NCI-H69 (cell line): Measurements from ENCODE around the gene TACR1.

ENCODE experiments used
- DNase-seq: peaks from one replicate; lab custom pipeline; 2025; lab: John Stamatoyannopoulos, UW

TACR1 gene

GRCh38 chr2:75020476-75020875, 178.8 kb downstream of the TACR1 start:
- DNase-seq: no peak

GRCh38 chr2:75019790-75020189, 179.5 kb downstream of the TACR1 start:
- no peak for DNase-seq

GRCh38 chr2:75018162-75018561, 181.2 kb downstream of the TACR1 start:
- no peak for DNase-seq

GRCh38 chr2:75012080-75012479, 187.2 kb downstream of the TACR1 start:
- no peak for DNase-seq

GRCh38 chr2:75010571-75010970, 188.7 kb downstream of the TACR1 start:
- DNase-seq: no peak

GRCh38 chr2:75007819-75008218, 191.5 kb downstream of the TACR1 start:
- peak; percentile 3 for DNase-seq

- DNase-seq: no peak
Measured at GRCh38 chr2:75007061-75007460, 192.3 kb downstream of the TACR1 start.

GRCh38 chr2:75006041-75006440, 193.3 kb downstream of the TACR1 start:
- DNase-seq: no peak

GRCh38 chr2:75003773-75004172, 195.5 kb downstream of the TACR1 start:
- no peak for DNase-seq

GRCh38 chr2:75003276-75003675, 196.0 kb downstream of the TACR1 start:
- no peak for DNase-seq

- DNase-seq: no peak
Measured at GRCh38 chr2:75002007-75002406, 197.3 kb downstream of the TACR1 start.

GRCh38 chr2:74999468-74999867, 199.9 kb downstream of the TACR1 start:
- no peak for DNase-seq
